HG03175 (cell line): Measurements from ENCODE around the gene TECTA.

Source experiments
- ATAC-seq: cut with Tn5 transposase; IDR thresholded peaks from one replicate; pipeline ENCODE4 v1.9.1; 2021; ENCODE audit warnings: mild to moderate bottlenecking, moderate library complexity; ENCODE audit not compliant: unreplicated experiment

The TECTA gene

GRCh38 chr11:121127809-121128208 is 26.8 kb downstream of the TECTA start:
- ATAC-seq = no peak

- no peak for ATAC-seq
Measured at GRCh38 chr11:121129362-121130340, 28.6 kb downstream of the TECTA start.

GRCh38 chr11:121131656-121132055 is 30.6 kb downstream of the TECTA start:
- no peak for ATAC-seq

GRCh38 chr11:121132211-121132976 is 31.4 kb downstream of the TECTA start:
- ATAC-seq = no peak

GRCh38 chr11:121134741-121135312 is 33.8 kb downstream of the TECTA start:
- ATAC-seq = no peak

- no peak for ATAC-seq
Measured at GRCh38 chr11:121137005-121137404, 36.0 kb downstream of the TECTA start.

GRCh38 chr11:121138259-121138658 is 37.2 kb downstream of the TECTA start:
- no peak for ATAC-seq

GRCh38 chr11:121140369-121140768 is 39.3 kb downstream of the TECTA start:
- ATAC-seq = no peak

GRCh38 chr11:121141066-121141465 is 40.0 kb downstream of the TECTA start:
- ATAC-seq = no peak

GRCh38 chr11:121143921-121144320 is 42.9 kb downstream of the TECTA start:
- no peak for ATAC-seq

GRCh38 chr11:121144723-121145122 is 43.7 kb downstream of the TECTA start:
- ATAC-seq = no peak

- no peak for ATAC-seq
Measured at GRCh38 chr11:121145826-121146225, 44.8 kb downstream of the TECTA start.

GRCh38 chr11:121149116-121149515 is 48.1 kb downstream of the TECTA start:
- no peak for ATAC-seq

GRCh38 chr11:121151207-121151688 is 50.2 kb downstream of the TECTA start:
- ATAC-seq = no peak

GRCh38 chr11:121152764-121153163 is 51.7 kb downstream of the TECTA start:
- no peak for ATAC-seq

- no peak for ATAC-seq
Measured at GRCh38 chr11:121153472-121153871, 52.4 kb downstream of the TECTA start.

- no peak for ATAC-seq
Measured at GRCh38 chr11:121154486-121155314, 53.7 kb downstream of the TECTA start.

- no peak for ATAC-seq
Measured at GRCh38 chr11:121157756-121158155, 56.7 kb downstream of the TECTA start.

- no peak for ATAC-seq
Measured at GRCh38 chr11:121159741-121160140, 58.7 kb downstream of the TECTA start.

- no peak for ATAC-seq
Measured at GRCh38 chr11:121161349-121161917, 60.4 kb downstream of the TECTA start.
